Measurements from ENCODE around the gene ITGB2.

The ITGB2 gene

GRCh38 chr21:44955141-44955797, 34.6 kb upstream of the ITGB2 start:
- DNase-seq, result no peak

- DNase-seq, result no peak
Observed at GRCh38 chr21:44954281-44954771, 33.6 kb upstream of the ITGB2 start.

GRCh38 chr21:44953628-44954021, 32.9 kb upstream of the ITGB2 start:
- no peak for DNase-seq

- DNase-seq, result peak; percentile 68
Observed at GRCh38 chr21:44952929-44953627, 32.4 kb upstream of the ITGB2 start.

- DNase-seq, result no peak
Observed at GRCh38 chr21:44952116-44952928, 31.6 kb upstream of the ITGB2 start.

- DNase-seq, result no peak
Observed at GRCh38 chr21:44951186-44951915, 30.7 kb upstream of the ITGB2 start.

- DNase-seq, result no peak
Observed at GRCh38 chr21:44950351-44950750, 29.7 kb upstream of the ITGB2 start.

- no peak for DNase-seq
Observed at GRCh38 chr21:44949779-44950198, 29.1 kb upstream of the ITGB2 start.

- no peak for DNase-seq
Observed at GRCh38 chr21:44949161-44949778, 28.6 kb upstream of the ITGB2 start.

GRCh38 chr21:44948426-44949120, 27.9 kb upstream of the ITGB2 start:
- DNase-seq, result no peak

GRCh38 chr21:44947930-44948331, 27.2 kb upstream of the ITGB2 start:
- DNase-seq, result no peak

- no peak for DNase-seq
Observed at GRCh38 chr21:44947111-44947929, 26.6 kb upstream of the ITGB2 start.

GRCh38 chr21:44946254-44947041, 25.7 kb upstream of the ITGB2 start:
- no peak for DNase-seq

- no peak for DNase-seq
Observed at GRCh38 chr21:44944596-44944995, 23.9 kb upstream of the ITGB2 start.

GRCh38 chr21:44943686-44944550, 23.2 kb upstream of the ITGB2 start:
- no peak for DNase-seq

GRCh38 chr21:44943005-44943685, 22.4 kb upstream of the ITGB2 start:
- no peak for DNase-seq

GRCh38 chr21:44942566-44942965, 21.9 kb upstream of the ITGB2 start:
- no peak for DNase-seq

GRCh38 chr21:44941567-44941966, 20.9 kb upstream of the ITGB2 start:
- DNase-seq, result no peak
